ENCODE results near the gene THAP7.

DNA sequence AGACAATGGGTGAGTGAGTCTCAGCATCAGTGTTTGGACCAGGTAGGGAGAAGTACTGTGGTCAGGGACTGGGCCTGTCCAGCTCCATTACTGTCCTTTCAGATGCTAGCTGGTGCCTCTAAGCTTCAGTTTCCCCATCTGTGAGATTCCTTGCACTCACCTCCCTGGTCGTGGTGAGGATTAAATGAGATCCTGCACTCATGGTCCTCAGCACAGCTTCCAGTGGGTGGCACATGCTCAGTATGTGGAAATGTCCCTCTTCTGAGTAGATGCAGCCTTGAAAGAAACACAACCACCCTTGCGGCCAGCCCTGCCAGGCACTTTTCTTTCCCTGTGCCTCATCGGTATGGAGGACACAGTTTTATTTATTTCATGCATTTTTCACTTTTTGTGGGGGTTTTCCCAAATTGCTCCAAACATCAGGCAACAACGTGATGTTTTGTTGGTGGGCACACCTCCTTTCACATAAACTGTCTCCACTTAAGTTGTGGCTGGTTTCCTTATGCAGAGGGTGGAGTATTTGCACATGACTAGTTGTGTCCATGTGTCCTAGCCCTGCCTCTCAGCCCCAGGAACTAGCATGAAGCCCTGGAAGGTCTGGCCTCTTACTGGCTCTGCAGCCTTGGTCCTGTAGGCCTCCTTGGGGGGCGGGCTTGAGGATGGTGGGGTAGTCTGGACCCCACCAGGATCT is 18.7 kb downstream of the THAP7 start:
- TF ChIP-seq, protein P1, sequence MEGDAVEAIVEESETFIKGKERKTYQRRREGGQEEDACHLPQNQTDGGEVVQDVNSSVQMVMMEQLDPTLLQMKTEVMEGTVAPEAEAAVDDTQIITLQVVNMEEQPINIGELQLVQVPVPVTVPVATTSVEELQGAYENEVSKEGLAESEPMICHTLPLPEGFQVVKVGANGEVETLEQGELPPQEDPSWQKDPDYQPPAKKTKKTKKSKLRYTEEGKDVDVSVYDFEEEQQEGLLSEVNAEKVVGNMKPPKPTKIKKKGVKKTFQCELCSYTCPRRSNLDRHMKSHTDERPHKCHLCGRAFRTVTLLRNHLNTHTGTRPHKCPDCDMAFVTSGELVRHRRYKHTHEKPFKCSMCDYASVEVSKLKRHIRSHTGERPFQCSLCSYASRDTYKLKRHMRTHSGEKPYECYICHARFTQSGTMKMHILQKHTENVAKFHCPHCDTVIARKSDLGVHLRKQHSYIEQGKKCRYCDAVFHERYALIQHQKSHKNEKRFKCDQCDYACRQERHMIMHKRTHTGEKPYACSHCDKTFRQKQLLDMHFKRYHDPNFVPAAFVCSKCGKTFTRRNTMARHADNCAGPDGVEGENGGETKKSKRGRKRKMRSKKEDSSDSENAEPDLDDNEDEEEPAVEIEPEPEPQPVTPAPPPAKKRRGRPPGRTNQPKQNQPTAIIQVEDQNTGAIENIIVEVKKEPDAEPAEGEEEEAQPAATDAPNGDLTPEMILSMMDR (conservative IDR thresholded peaks at IDR 0.05; ENCODE audit: low read depth, low read length): no peak
- no peak for TF ChIP-seq EZH2 (IDR thresholded peaks at IDR 0.05; ENCODE audit: borderline replicate concordance, low read depth, low read length, poor library complexity, severe bottlenecking)

Measured in A673 (cell line).